HG03565 (cell line): ENCODE results near the gene TBC1D4.
A peak's percentile ranks its signal among the peaks of the same experiment; 100 is the strongest.
"Not testable (repeated sequence)": the region's sequence is repeated elsewhere in the genome, so short reads cannot be mapped to it uniquely, and the experiment has no call there.

ENCODE experiments used
- ATAC-seq: cut with Tn5 transposase; IDR thresholded peaks from one replicate; pipeline ENCODE4 v1.9.1; 2021; ENCODE audit warnings: mild to moderate bottlenecking, moderate library complexity; ENCODE audit not compliant: unreplicated experiment

TBC1D4 gene

DNA sequence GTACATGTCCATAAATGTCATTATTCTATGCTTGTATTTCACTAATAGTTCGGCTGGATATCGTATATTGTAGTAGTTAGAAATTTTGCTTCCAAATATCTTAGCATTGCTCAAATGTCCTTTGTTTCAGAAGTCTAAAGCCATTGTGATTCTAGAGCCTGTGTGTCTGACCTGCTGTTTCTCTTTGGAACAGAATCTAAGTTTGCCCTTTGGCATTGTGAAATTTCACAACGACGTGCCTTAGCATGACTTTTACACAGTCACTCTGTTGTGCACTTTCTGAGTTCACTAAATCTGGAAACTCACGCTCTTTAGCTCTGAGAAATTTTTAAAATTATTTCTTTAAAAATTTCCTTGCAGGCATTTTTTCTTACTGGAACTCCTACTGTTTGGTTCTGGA lies 152.2 kb downstream of the TBC1D4 start:
- ATAC-seq = no peak

DNA sequence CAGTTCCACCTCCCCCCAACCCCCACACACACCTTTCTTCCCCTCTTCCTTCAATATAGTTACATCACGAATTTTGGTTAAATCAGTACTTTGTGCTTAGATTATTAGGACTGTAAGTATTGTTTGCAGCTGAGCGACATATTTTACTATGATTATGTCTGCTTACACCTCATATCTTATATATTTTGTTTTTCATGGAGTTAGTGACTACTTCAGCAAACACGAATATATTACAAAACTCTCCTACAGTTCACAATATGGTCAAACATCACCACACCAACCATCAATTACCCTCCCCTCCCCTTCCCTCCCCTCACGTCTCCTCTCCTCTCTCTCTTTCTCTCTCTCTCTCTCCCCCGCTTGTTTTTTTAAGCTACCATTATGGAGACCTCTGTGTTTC lies 152.9 kb downstream of the TBC1D4 start:
- no peak for ATAC-seq

DNA sequence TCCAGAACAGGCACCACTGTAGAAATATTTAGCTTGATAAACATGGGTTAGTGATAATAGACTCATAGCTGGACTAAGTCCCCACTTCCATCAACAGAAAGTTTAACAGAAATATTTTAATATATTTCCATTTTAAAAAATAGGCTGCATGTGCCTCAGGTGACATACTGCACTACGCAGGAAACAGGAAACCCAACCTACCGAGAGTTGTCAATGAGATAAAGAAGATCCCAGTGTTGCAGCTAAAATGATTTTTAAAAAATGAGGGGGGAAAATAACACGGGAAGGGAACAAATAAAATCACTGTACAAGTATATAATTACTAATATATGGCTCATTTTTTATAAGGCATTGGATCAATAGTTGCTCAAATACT lies 154.8 kb downstream of the TBC1D4 start:
- ATAC-seq = no peak

DNA sequence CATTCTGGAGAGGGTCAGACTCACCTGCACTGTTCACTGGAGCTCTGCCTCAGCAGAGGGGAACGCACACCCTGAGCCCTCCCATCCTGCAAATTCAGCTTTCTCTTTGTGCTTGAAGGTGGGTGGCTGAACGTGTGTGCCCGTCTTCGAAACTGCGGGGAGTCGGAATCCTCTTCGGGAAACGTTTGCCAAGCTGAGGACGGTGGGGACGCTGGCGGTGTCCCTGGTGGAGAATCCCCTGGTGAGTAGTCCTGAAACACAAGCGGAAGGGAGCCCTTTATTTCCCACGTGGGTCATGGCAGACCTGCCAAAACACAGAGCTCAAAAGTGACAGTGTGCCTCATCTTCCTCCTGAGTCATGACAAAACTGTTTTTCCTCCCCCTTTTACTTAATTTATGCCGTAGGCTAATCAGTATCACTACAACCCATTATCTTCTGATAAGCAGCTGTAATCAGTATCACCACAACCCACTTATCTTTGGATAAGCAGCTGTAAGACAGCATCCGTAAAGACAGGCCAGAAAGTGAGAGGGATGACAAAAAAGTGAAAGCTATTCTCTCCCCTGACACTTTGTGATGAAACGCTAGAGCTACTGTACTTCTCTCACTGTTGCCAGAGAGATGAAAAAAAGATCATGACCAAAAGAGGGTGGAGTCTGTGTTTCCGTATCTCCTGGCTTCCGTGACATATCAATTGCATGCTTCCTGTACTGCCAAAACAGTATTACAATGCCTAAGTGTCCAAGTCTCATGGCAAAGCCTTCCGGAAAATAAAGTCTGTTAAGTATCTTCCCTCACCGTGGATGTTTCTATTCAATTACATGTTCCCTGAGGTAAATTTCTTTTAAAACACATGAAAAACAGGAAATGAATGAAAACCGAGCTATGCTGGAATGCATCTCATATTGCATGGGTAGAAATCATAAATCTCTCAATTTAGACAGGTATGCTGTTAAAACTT lies 155.5 kb downstream of the TBC1D4 start:
- peak; percentile 92 for ATAC-seq

DNA sequence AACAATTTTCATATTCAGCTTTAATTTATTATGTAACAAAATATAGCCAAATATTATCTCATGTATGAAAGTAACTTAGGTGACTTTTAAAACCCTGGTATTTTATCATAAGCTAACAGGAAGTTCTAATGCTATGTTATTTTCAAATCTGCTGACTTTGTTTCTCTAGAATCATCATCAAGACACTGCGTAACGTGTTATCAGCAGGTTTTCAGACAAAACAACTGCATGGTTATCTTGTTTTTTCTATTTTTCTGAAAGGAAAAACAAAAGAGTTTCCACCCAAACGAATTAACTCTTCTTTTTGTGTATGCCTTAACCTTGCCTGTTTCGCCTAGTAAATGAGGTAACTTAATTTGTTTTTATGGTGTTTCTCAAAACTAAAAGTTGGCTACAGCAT lies 156.3 kb downstream of the TBC1D4 start:
- no peak for ATAC-seq

DNA sequence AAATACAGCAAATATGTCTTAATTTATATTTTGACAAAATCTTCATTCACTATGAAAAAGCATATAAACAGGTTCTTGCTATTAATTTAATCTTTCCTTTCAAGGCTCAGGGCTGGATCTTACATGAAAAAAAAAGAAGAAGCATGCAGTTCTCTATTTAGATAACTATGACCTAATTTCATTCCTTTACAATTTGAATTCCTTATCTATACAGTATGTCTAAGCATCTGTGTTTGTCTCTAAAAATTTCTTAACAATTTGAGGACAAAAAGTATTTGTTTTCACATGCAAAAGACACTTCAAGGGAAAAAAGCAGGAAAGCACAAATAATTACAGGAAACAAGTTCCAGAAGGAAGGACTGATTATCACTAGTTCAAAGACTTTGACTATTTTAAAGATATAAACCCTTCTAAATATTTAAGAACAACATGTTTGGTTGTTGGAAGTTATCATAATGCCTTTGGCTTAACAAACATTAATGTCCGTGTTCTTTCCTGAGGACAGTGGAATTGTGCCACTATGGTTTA lies 157.5 kb downstream of the TBC1D4 start:
- no peak for ATAC-seq

DNA sequence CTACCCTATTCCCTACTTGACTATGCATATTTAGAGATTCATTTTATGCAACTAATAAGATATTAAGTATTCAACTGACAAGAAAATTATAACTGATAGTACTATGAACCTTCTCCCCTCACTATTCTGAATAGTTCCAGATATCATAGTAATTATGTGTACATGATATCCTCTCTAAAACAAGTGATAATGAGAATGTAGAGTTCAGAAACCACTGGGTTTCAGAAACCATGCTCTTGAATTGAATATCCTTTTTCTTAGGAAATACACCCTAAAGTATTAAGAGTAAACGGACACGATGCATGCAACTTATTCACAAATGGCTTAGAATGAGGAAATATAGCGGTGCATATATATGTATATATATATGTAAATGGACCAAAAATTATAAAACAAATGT lies 160.9 kb downstream of the TBC1D4 start:
- ATAC-seq = no peak

DNA sequence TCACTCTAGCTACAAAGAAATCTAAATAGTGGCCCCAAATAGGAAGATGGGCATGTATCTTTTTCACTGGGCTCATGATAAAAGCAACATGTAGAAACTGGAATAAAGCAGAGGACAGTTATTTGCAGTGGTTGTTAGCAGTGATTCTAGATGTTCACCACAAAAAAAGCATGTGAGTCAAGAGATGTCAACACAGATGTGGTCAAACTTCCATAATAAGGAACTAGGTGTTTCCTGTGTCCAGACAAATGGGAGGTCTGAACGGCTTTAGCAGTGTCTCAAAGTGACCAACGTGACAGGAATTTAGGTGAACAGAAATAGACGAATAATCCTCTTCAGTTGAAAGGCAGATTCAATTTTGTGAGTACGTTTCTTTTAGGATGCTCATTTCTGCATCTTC lies 162.7 kb downstream of the TBC1D4 start:
- no peak for ATAC-seq

DNA sequence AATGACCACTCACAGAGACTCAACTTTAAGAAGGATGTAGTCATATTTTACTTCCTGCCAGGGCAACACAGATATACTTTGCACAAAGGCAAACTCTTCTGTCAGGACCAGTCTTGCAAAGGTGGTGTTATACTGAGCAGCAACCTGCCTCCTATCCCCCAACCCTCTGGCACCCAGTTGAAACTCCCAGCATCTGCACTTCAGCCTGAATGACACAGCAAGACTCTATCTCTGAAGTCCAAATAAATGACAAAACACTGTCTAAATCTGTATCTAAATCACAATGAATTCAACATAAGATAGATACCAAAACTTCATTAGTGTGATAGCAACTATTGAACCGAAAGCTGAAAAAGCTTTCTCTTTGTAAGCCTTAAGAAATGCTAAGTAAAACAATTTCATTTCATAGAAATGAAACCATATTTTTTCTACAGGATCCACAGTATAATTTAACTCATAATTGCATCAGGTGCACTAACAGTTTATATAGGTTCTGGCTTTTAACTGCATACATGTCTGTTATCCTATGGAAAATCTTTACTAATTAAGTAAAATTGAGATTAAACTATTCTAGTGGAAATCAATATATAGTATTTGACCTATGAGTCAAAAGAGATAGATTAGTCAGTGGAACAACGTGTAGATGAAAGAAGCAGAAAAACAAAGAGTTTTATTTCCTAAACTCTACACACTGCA lies 163.7 kb downstream of the TBC1D4 start:
- ATAC-seq = peak; percentile 36

DNA sequence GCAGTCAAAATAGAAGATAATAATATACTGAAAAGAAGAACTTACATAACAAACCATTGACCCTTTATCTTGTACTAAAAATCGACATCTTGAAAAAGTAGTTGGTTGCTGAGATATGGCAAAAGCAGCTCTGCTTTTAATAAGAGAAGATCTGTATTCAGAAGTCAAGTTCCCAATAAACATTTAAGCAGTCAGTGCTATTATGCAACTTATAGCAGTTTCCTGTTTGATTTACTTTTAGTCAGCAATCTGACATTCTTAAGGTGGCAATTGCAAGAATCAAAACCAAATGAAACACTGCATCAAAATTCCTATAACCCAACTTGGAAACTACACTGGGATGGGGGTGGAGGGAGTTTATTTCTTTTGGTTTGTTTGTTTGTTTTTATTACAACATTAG lies 165.5 kb downstream of the TBC1D4 start:
- no peak for ATAC-seq

DNA sequence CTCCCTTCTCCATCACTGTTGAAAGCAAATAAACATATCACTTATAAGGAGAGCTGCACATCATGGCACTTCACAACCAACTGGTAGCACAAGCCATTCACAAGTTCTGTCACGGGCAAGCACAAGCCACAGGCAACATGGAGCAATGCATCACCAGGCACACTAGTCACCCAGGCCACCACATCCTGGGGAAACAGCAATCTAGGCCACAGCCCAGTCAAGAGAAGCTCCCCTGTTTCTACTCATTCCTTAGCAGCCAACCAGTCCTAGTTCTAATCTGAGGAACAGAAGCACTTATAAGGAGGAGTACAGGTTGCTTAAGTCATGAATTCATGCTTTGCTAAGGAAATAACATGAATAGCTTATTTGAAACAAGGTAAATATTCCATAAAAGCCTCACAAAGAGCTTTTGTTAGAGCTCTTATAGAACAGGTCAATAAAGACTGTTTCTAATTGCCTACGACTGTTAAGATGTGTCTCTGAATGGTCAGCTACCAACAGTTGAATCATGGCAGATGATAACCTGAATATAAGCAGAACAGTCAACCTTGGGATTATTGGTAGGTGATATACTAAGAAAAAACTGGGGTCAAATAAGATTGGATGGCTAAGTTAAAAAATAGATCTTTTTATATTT lies 169.0 kb downstream of the TBC1D4 start:
- ATAC-seq = peak; percentile 49

DNA sequence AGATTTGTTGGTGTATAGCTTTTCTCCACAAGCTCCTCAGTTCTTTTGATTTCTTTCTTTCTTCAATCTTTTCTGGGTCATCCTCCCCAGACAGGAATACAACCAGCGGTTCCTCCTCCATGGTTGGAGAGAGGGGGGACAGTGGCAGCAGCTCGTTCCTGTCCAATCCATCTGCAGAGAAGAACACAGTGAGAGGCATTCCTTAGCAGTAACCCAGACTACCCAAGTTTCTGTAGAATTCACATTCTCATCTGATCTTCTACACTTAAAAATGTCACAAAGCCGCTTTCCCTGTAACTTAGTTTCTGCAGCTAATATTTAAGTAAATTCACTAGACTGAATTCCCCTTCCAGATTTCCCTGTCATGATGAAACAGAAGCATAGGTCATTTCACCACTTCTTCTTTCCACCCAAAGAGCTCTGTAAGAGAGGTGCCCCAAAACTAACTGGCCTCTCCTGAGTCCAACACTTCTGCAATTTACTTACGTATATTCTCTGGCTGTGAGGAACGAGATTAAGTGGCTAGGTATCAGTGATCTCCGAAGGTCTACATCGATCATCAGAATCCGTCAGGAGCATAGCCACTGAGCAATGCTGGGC lies 171.9 kb downstream of the TBC1D4 start:
- ATAC-seq = no peak

DNA sequence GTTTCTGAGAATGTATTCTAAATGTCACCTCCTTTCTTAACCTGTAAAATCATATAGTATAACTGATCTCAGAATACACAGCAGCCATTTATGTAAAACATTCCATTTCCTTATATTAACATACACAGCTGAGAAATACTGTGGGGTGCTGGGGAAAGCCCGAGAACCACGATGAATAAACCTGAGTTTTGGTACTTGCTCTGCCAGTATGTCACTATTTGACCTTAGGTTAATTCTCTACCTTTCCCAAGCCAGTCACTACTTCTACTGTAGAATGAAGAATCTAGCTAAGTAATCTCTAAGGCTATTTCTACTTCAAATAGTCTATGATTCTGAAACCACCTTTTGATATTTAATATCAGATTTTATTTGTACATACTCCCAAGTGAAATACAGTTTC lies 173.7 kb downstream of the TBC1D4 start:
- ATAC-seq = peak; percentile 38

DNA sequence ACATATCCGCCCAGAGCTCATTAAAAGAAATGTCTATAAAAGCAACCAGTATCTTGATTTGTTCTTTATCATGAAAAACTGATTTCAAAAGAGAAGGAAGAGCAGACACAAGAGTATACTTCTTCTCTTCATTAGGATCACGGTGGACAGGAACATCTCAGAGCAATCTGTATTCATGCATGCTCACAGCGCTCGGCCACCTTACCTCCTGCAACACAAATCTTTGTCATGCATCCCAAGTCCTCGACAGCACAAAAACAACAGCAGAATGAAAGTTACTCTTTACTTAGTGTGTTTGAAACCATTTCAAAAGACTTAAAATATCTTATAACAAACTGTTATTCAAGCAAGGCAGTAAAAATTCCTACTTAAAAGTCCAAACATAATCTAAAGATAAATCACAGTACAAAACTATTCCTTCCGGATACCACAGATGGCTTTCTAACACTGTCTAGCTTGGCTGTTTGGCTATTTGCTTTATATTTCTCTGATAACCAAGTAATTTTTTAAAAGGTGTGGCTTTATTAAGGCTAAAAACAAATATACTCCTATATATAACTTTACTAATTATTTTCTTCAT lies 174.5 kb downstream of the TBC1D4 start:
- no peak for ATAC-seq

DNA sequence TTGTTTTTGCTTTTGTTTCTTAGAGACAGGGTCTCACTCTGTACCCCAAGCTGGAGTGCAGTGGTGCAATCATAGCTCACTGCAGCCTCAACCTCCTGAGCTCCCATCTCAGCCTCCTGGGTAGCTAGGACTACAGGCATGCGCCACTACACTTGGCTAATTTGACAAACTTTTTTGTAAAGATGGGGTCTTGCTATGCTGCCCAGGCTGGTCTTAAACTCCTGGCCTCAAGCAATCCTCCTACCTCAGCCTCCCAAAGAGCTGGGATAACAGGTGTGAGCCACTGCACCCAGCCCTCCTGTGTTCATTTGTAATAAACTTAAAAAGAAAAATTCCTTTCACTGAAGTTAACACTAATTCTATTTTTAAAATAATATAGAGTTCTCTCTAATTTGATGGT lies 175.0 kb downstream of the TBC1D4 start:
- ATAC-seq = not testable (repeated sequence)

DNA sequence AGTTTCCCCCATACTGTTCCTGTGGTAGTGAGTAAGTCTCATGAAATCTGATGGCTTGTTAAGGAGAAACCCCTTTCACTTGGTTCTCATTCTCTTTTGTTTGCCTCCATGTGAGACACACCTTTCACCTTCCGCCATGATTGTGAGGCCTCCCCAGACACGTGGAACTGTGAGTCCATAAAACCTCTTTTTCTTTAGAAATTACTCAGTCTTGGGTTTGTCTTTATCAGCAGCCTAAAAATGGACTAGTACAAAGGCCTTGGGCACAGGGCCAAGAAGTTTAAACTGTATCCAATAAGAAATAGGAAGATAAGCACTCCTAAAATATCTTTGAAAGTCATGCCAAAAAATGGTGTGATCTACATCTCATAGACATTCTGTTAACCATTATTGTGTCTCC lies 176.9 kb downstream of the TBC1D4 start:
- ATAC-seq = no peak

DNA sequence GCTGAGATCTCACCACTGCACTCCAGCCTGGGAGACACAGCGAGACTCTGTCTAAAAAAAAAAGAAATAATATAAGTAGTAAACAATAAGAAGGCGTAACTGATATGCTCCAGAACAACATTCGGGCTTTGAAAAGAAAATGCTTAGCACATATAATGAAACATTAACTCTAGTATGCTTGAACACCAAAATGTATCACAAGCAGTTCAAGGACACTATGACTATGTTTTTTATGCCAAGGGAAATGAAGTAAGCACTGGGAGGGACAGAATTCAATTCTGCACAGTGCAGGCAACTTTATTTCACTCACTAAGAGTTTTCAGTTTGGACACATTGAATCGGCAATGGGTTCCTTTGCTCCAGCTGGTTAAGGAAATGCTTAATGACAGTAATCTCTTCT lies 178.7 kb downstream of the TBC1D4 start:
- ATAC-seq = no peak

DNA sequence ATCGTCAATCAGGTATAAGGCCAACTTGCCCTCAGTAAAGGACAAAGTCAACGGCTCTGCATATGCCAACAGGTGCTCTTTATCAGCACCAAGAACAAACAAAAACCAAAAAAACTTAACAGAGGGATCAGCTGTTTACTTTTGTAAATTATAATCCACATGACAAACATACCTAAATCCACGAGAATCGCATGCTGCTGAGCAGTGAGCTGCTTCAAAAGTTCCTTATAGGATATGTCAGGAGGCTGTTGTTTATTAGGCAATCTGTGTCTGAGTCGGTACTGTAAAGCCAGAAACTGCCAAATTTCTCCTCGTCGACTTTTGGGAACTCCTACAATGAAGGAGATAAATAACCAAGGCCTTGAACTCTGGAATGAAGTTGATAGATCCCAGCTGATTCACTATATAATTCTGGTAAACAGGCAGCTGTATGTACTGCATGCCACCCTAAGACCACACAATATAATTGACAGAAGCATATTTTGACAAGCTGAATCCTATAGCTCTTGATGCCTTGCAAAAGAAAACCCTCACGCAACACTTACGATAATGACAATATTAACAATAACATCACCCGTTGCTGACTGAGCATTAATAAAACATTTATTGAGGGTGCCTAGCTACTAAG lies 179.8 kb downstream of the TBC1D4 start:
- ATAC-seq = no peak

DNA sequence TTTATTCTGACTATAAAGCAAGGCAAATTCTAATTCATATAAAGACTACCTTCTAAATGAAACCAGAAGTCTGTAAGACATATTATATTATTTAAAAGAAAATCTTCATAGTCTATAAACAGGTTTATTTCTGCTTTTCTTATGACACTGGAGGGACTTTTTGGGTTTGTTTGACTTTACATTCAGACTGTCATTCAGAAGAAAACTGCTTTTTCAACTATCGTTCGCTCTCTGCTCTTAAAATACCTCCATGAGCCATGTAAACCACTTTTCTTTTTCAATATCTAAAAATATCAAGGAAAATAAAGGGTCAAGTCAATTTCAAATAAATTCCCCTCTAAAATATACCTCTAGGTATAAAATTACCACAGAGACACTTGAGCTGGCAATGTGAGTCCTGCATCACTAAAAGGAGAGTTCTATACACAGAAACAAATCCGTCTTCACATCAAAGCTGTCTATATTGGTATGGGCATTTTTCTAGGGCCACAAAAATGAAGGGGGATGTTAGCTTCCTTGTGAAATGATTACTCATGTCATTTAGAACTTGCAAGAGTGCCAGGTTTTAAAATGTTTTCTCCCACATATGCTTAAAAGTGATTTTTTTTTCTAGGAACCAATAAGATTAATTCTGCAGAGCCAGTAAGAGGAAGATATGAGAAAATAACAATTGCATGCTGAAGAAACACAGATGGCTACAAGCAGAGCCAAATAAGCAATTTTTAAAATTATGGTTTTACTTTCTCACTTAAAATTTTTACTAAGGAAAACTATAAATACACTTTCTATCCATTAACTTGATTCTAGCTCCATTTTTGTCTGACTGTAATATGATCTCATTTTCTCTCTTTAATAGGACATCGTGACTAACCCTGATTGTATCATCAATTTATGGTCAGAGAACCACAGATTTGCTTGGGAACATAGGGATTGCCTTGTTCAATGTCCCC lies 181.8 kb downstream of the TBC1D4 start:
- ATAC-seq = peak; percentile 73
